HepG2 (cell line): ENCODE measurements around the gene FCER1G. TPM values are rescaled to one million over a fixed set of nuclear protein-coding genes. Genes with fewer than 3 reads are reported as not detected.

Experiments used
- ARHGAP35 ChIP-seq: sonication (generic); formaldehyde crosslinking; IDR thresholded peaks from 2 replicates; pipeline ENCODE4 v1.9.0; 2022; ENCODE audit warnings: mild to moderate bottlenecking, inconsistent platforms, moderate library complexity, missing genetic modification reagents, borderline replicate concordance
- GFI1 ChIP-seq: sonication (generic); formaldehyde crosslinking; IDR thresholded peaks from 2 replicates; pipeline ENCODE4 v1.5.0; 2020; ENCODE audit warnings: missing genetic modification reagents, mild to moderate bottlenecking, borderline replicate concordance
- ISX ChIP-seq: sonication (generic); formaldehyde crosslinking; conservative IDR thresholded peaks from 2 replicates; pipeline ENCODE4 v1.5.0; 2020; ENCODE audit warnings: missing genetic modification reagents
- SATB2 ChIP-seq: sonication (generic); formaldehyde crosslinking; IDR thresholded peaks from 2 replicates; pipeline ENCODE4 v1.5.0; 2020; ENCODE audit warnings: missing genetic modification reagents
- SRSF1 ChIP-seq: fragments of 200-400 bp; formaldehyde crosslinking; optimal IDR thresholded peaks from 2 replicates; pipeline ENCODE3; 2017; ENCODE audit warnings: mild to moderate bottlenecking, low read depth, low read length, moderate library complexity
- ZBTB42 ChIP-seq: sonication (generic); formaldehyde crosslinking; IDR thresholded peaks from 2 replicates; pipeline ENCODE4 v1.5.0; 2020; ENCODE audit warnings: mild to moderate bottlenecking, missing genetic modification reagents
- ZBTB44 ChIP-seq: sonication (generic); formaldehyde crosslinking; IDR thresholded peaks from 2 replicates; pipeline ENCODE4 v1.4.0; 2020; ENCODE audit warnings: missing genetic modification reagents
- ZFP36 ChIP-seq: fragments of 150-350 bp; IDR thresholded peaks from 2 replicates; pipeline ENCODE4 v1.6.1; 2018; ENCODE audit warnings: borderline replicate concordance, low read length, low read depth; ENCODE audit not compliant: partially characterized antibody
- ZHX2 ChIP-seq, 2 experiments: sonication (generic) in 1 of 2; formaldehyde crosslinking in 1 of 2; IDR thresholded peaks; 2 replicates each; pipeline versions ENCODE4 v1.6.1 to v1.9.0; 2014 to 2022; ENCODE audit warnings: antibody characterized with exemption in 1 of 2, borderline replicate concordance in 1 of 2, inconsistent platforms in 1 of 2, low read depth in 1 of 2, missing genetic modification reagents in 1 of 2
- ZNF274 ChIP-seq: sonication (generic); formaldehyde crosslinking; IDR thresholded peaks from 2 replicates; pipeline ENCODE4 v1.5.1; 2020; ENCODE audit warnings: mild to moderate bottlenecking, missing genetic modification reagents
- ZNF780A ChIP-seq: sonication (generic); formaldehyde crosslinking; IDR thresholded peaks from 2 replicates; pipeline ENCODE4 v1.8.0; 2022; ENCODE audit warnings: mild to moderate bottlenecking, missing genetic modification reagents, moderate library complexity
- polyA plus RNA-seq, 8 experiments: library from polyadenylated mRNA; depleted of rRNA in 3 of 8; stranded (reverse) in 7 of 8; unstranded in 1 of 8; fragments of >200 nt; fragmentation: Illumina TruSeq in 4 of 8; extraction: Trizol in 4 of 8; gene quantifications; 2 replicates each; pipeline versions ENCODE4 v1.2.1 to v1.2.3, GENCODE V29; 2011 to 2016; ENCODE audit warnings: low read depth in 4 of 8, missing spikeins in 1 of 8, mixed read lengths in 1 of 8; ENCODE audit not compliant: insufficient read depth in 1 of 8
- total RNA-seq, 5 experiments: library from RNA; depleted of rRNA; stranded (reverse); fragments of >200 nt; fragmentation: Illumina TruSeq; extraction: Trizol; gene quantifications; 2 replicates each; pipeline ENCODE4 v1.2.3, GENCODE V29; 2016; ENCODE audit warnings: low read depth in 1 of 5
- TF ChIP-seq, protein P1 (sequence below): sonication (generic); formaldehyde crosslinking; IDR thresholded peaks from 2 replicates; pipeline ENCODE4 v1.5.1; 2020; ENCODE audit warnings: missing genetic modification reagents, mild to moderate bottlenecking, borderline replicate concordance
- TF ChIP-seq, protein P2 (sequence below): sonication (generic); formaldehyde crosslinking; IDR thresholded peaks from 2 replicates; pipeline ENCODE4 v1.4.0; 2020; ENCODE audit warnings: mild to moderate bottlenecking, missing genetic modification reagents
- TF ChIP-seq, protein P3 (sequence below): sonication (generic); formaldehyde crosslinking; IDR thresholded peaks from 2 replicates; pipeline ENCODE4 v1.4.0; 2020; ENCODE audit warnings: missing genetic modification reagents

FCER1G gene
- total and polyA plus RNA-seq, 2 of the 13 experiments (the other 11 are each of a cell fraction or from before 2014, with no cell fraction given) = 1.3 to 6.4 TPM

- TF ChIP-seq, protein P1, sequence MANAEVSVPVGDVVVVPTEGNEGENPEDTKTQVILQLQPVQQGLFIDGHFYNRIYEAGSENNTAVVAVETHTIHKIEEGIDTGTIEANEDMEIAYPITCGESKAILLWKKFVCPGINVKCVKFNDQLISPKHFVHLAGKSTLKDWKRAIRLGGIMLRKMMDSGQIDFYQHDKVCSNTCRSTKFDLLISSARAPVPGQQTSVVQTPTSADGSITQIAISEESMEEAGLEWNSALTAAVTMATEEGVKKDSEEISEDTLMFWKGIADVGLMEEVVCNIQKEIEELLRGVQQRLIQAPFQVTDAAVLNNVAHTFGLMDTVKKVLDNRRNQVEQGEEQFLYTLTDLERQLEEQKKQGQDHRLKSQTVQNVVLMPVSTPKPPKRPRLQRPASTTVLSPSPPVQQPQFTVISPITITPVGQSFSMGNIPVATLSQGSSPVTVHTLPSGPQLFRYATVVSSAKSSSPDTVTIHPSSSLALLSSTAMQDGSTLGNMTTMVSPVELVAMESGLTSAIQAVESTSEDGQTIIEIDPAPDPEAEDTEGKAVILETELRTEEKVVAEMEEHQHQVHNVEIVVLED = peak; percentile 18; the same call in 1 of the 2 replicates
- TF ChIP-seq, protein P2, sequence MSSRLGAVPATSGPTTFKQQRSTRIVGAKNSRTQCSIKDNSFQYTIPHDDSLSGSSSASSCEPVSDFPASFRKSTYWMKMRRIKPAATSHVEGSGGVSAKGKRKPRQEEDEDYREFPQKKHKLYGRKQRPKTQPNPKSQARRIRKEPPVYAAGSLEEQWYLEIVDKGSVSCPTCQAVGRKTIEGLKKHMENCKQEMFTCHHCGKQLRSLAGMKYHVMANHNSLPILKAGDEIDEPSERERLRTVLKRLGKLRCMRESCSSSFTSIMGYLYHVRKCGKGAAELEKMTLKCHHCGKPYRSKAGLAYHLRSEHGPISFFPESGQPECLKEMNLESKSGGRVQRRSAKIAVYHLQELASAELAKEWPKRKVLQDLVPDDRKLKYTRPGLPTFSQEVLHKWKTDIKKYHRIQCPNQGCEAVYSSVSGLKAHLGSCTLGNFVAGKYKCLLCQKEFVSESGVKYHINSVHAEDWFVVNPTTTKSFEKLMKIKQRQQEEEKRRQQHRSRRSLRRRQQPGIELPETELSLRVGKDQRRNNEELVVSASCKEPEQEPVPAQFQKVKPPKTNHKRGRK = no peak
- TF ChIP-seq SATB2 (CRISPR knock-in tag) (no peak; the same call in 1 of the 2 replicates), ZNF780A (CRISPR knock-in tag) (no peak), ZNF274 (no peak), ISX (CRISPR knock-in tag) (no peak), ARHGAP35 (CRISPR knock-in tag) (no peak), ZBTB42 (CRISPR knock-in tag) (no peak), ZHX2 (IDR thresholded peaks at IDR 0.05; ENCODE audit: low read depth) (no peak), ZHX2 (CRISPR knock-in tag; IDR thresholded peaks at IDR 0.05; ENCODE audit: borderline replicate concordance) (0 out of 2 replicates have a peak, but pooled peaks have one; percentile 53), ZFP36 (no peak), SRSF1 (no peak), ZBTB44 (no peak), GFI1 (CRISPR knock-in tag) (peak; percentile 99)
- TF ChIP-seq, protein P3, sequence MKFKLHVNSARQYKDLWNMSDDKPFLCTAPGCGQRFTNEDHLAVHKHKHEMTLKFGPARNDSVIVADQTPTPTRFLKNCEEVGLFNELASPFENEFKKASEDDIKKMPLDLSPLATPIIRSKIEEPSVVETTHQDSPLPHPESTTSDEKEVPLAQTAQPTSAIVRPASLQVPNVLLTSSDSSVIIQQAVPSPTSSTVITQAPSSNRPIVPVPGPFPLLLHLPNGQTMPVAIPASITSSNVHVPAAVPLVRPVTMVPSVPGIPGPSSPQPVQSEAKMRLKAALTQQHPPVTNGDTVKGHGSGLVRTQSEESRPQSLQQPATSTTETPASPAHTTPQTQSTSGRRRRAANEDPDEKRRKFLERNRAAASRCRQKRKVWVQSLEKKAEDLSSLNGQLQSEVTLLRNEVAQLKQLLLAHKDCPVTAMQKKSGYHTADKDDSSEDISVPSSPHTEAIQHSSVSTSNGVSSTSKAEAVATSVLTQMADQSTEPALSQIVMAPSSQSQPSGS (CRISPR knock-in tag) = peak; percentile 80
Measured at GRCh38 chr1:161223805-161224694, 9.0 kb downstream of the FCER1G start (continued).
